IPS-NIHi7 (cell line): ENCODE results near the gene TOP2B.

Experiments used
- DNase-seq: peaks from one replicate; pipeline ENCODE4 v3.0.0; 2012; ENCODE audit warnings: mixed read lengths; ENCODE audit errors: extremely low spot score

Gene TOP2B

DNA sequence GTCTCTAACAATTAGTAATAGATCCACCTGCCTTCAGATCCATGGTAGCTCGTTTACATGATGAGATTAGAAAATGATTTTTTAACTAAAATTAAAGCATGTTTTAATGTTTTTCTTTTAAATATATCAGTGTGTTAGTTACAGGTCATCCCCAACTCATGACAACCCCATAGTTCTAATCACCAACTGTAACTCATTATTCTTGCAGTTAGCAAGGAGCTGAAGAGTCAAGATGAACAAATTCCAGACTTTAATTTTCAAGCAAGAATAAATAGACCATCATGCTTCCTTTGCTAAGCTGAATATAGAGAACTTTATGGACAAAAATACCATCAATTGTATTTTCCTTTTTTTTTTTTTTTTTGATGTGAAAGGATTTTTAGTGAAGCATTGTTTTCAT lies 101.1 kb downstream of the TOP2B start:
- no peak for DNase-seq

DNA sequence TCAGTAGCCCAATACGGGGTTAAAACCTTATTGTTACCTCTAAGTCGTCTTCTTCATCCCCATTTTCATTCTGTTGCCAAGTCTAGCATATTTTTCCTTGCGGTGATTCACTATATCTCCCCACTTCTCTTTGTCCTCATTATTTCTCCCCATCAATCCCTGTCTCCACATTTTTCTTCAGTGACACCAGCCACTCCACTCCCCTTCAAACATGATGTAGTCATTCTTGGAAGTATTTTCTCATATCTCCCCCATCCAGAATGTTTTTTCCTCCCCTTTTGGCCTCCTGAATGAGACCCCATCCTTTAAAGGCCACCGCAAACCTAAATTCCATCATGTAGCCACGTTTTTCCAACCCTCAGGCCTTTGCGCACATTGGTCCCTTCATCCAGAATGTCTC lies 105.9 kb downstream of the TOP2B start:
- no peak for DNase-seq

DNA sequence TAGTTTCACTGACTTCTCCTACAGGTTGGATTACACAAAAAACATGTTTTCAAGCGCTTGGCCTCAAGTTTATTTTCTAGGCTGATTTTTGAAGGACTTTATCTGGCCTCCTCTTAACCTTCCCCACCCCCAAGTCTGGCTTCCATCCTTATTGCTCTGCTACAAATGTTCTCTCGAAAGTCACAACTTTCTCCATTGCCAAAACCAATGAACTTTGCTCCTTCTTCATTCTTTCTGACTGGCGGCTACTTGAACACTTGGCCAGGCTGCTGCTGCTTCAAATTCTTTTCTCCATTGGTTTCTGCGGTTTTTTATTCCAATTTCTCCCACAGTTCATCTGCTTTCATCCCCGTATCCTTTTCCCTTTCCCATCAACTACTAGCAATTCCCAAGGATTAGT lies 106.6 kb downstream of the TOP2B start:
- no peak for DNase-seq

DNA sequence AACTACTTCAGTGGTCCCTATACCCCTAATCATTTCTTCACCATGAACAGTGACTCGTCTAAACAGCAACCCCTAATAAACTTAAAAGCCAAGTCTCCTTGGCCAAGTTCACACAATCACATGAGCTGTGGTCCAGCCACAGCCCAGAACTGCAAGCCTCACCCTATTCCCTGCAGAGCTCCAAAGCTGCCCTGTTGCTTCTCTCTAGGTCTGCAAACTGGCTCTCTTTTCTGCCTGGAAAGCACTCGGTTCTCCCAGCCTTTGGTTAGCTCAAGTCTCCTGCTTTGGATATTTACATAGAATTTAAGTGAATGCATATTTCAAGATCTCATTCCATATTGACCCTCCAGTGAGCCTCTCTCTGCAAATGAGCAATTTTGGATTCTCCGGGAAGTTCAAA lies 107.0 kb downstream of the TOP2B start:
- DNase-seq: no peak

DNA sequence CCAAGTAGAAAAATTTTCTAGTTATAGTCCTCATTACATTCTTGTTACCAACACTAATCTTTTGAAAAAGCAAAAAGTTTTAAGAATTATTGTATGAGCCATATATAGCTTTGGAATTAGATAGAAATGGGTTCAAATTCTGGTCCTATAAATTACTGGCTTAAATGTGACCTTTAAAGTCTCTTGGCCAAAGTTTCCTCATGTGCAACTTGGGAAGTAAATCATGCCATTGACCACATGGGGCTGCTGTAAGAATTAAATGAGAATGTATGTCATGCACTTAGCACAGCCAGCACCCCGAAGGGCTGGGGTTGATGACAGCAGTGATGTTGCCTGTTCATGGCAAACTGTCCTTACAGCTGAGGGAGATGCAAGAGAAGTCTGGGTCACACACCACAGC lies 108.3 kb downstream of the TOP2B start:
- DNase-seq: no peak

DNA sequence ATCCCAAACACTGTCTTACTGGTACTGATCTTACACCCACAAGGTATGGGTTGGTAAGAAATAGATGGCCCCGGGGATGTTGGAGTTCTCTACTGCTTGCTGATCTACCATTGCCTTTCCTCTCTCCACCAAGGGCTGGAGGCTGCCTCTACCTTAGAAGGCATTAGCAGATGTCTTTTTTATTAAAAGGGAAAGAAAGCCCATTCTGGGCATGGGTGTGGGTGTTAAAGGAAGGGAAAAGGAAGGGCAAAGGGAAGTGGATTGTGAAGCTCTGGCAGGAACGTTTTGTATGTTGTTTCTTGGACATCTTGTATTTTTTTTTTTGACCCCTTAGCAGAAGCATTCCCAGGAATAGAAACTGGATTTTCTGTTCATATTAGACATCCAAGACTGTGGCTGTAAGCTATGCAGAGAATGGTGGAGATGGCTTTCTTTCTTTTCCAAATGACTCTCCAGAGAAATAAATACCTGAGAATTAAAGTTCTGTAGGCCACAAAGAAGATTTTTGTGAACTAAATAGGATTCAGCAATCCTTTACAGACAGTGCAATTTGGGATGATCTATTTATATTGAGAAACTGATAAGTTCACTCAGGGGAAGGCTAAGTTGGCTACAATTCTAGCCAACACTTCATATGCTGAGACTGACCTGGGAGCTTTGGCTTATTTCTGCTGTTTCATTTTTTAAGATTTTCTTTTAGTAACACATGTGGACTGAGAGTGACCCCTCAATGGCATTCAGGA lies 108.8 kb downstream of the TOP2B start:
- DNase-seq: no peak

DNA sequence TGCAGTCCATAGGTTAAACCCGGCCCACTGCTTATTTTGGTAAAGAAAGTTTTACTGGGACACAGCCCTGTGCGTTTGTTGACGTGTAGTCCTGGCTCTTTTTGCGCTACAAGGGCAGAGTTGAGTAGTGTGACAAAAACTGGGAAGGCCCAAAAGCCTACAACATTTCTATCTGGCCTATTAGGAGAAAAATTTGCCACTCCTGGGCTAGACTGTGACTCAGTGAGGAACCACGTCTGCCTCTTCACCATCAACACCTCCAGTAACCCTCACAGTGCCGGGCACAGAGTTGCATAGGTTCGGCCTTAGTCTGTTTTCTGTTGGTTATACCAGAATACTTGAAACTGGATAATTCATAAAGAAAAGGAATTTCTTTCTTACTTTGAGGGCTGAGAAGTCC lies 110.3 kb downstream of the TOP2B start:
- no peak for DNase-seq

DNA sequence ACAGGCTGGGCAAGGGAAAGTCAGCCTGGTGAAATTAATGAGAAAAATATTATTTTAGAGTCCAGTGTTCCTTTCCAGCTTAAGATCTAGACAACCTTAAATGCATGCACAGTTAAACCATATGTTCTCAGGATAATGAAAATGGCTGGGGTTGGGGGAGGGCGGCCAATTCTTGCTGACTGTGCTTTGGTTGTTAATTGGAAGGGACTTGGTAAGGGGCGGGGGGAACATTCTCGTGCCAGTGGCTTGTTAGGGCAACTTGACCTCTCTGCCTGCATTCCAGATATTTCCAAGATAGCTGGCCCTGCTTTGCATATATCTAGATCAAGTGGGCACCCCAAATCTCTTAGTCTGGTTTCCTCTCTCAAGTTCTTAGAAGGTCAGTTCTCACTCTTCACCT lies 112.5 kb downstream of the TOP2B start:
- DNase-seq: no peak

DNA sequence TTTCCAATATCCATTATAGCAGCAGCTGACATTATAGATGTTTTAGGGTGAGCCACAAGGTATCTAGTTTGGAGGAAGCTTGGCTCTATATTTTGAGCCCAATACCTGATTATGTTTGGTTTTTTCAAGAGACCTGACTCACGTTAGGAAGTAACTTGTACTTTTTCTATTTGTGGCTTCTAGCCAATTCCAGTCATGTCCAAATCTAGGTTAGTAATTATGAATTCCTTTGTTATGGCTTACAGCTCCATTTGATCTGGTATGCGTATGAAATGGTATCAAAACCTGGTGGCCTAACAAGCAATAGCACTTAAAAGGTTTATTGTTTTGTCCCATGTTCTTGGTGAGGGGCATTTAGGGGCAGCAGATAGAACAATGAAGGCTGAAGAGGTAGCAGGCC lies 115.9 kb downstream of the TOP2B start:
- DNase-seq: no peak

DNA sequence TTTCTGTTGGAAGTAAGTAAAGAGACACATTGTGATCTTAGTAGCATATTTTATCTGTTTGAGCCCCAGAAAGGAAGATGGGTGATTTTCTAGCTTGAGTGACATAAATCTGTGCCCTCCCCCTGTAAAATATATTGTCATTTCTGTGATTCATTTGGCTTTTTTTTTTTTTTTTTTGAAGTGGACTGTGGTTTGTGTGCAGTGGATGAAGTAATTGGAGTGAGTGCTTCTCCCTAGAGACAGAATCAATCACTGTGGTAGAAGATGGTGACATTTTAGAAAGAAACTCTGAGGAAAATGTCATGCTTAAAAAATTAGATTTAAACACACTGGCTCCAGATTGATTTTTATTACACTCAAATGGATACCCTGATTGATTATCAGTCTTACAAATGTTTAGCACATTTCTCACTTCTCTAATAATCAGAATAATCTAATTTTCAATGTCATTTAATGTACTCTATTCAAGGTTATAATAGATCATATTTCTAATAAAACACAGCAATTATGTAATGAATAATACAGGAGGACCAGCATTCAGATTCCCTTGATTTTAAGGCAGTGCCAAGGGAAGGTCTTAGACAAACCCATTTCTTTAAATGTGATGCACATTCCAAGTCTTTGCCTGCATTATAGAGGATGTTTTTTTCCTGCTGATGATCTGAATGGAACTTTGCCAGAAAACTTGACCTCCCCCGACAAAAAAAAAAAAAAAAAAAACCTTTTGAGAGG lies 116.6 kb downstream of the TOP2B start:
- DNase-seq: no peak
